Cortex of kidney (tissue), 1 donor: ENCODE results near the gene DAB1.

Experiments
- DNase-seq: peaks from one replicate; lab custom pipeline; 2025; lab: John Stamatoyannopoulos, UW

DAB1 gene

DNA sequence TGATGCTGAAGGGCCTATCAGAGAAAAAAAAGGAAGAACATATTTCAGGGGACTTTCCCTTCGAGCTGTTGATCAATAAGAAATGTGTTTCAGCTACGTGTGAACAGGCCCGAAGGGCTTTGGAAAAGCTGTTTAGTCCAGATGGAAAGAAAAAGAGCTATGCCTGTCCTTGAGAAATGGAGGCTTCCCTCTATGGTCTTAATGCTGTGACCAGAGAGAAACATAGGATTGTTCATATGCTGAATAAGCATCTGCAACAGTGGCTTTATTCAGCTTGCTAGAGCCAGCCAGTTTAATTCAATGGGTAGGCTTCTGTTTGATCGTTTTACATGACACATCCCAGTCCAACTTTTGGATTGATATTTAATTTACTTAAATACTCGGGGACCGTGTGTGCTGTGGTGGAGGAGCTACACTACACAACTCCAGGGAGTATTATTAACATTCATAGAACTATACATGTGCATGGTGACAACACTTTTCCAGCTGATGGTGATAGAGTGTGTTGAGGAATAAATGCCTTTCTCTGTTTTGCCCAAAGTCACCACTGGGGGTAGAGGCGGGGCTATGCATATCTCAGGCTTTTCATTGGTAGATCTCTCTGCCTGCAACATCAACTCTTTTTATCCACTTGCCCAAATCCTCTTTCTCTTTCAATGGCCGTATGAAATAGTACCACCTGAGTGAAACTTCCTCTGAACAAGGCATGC is 351.3 kb downstream of the DAB1 start:
- DNase-seq, result no peak

DNA sequence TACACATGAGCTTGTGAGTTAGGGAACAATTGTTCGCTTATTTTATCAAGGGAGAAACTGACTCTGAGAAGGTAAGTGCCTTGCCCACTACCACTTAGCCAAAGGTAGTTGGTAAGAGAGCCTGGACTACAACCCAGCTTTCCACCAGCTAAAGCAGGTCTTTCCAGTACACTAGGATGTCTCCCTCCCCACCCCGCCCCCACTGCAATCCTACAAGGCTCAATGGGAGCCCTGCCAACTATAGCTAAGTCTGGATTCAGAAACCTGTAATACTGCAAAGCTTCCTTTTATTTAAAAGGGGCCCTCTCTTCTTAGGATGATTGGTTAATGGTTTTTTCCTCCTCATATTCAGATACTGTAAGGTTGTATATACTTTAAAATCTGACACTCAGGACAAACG is 356.0 kb downstream of the DAB1 start:
- DNase-seq, result no peak

DNA sequence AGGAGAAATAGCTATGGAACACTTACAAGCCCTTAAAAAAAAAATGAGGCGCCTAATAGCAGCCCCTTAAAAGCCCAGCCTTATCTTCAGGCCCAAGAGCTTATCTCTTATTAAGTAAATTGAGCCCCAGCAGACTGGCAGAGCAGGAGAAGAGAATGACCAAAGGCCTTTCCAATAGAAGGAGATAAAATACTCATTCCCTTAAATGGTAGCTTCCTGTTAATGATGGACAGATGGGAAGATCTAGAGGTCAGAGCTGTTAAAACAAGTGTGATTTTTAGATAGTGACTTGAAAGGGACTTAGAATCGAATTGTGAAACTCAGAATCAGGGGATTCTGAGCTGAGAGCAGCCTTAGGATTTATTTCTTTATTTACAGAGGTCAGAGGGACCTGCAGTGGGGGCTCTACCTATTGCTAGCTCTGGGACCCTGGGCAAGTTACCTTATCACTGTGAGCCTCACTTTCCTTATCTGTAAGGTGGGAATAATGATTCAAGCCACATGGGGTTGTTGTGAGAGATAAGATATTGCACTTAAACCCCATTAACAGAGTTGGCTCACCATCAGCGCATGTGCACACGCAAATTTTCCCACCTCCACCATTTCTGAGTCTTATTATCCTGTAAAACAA is 356.8 kb downstream of the DAB1 start:
- DNase-seq, result no peak

DNA sequence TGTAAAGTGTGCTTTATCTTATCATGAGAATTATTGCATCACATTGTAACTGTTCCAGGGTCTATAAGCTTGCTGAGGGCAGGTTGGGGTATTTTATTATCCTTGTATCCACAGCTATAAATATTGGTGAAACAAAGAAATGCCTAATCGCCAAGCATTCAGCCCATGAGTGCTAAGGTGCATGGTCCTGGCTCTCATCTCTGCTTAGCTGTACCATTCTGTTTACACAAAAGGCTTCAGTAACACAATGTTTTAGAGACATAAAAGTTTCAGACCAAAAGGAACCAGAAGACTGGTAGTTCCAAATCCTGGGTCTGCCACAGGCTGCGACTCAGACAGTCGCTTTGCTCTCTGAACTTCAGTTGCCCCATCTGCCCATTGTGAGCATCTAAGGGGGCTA is 358.4 kb downstream of the DAB1 start:
- DNase-seq, result no peak

DNA sequence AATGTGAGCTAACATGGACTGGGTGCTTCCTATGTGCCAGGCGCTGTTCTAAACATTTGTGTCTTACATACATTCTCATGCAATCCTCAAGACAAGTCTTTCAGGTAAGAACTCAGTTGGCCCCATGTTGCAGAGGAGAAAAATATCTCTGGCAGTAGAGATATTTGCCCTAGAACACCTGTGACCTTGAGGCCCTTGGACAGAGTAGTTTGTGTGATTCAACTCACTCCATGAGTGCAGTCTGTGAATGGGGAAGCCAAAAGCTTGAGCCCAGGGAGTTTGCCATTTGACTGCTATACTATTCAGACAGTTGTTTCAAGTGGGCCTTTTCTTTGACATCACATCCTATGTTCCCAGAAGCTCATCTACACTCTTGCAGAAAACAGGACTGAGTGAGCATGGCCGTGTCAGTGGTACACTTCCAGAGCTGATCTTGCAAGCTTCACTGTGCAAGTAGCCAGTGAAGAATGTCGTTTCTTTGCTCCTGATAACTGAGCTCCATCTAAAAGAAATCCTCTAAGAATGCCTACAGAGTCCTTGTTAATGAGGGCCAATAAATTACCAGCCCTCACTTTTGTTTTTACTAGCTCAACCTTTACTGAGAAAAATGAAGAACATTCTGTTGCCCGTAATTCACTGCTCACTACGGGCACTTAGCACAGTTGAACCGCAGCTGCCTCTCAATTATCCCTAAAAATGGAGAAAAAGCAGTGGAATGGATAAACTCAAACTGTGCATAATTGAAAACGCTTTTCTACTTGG is 359.3 kb downstream of the DAB1 start:
- no peak for DNase-seq

DNA sequence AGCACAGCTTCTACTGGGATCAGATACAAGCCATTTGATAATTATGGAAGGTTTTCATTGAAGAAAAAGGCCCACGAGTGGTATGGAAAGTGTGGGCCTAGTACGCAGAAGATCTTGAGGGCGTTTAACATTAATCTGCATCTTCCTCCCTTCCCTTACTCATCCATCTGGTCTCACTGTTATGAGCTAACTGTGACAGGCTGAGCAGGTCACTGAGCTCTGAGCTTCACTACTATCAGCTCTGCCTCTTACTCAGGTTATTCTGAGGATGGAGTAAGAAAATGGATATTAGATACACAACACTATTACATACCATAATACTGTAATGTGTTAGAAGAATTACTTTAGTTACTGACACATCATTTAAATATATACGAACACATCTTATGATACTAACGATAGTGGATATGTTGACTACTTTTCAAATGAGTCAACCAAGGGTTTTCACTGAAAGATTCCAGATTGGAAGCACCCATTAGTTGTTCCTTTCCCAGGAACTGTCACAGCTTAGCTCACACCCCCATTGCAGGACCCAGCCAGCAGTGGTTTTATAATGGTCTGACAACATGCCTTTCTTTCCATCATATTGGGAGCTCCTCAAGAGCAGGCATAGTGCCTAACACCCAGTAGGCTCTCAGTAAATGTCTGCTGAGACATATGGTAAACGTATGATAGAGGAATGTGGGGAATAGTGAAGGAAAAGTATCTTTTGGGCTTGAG is 360.3 kb downstream of the DAB1 start:
- DNase-seq, result no peak

DNA sequence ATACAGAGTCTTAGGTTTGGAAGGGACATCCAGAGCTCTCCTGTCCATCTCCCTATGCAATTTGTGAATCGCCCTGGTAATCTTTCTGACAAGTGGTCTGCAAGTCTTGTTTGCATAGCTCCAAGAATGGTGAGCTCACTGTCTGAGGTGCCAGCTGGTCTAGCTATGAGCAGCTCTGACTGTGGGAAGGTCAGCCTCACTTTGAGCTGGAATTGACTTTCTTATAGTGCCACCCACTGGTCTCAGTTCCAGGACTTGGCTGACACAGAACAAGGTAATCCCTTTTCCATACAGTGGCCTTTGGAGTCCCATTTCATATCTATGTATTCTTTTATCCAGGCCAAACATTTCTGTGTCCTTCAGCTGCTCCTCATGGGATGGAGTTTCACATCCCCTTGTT is 362.5 kb downstream of the DAB1 start:
- no peak for DNase-seq

DNA sequence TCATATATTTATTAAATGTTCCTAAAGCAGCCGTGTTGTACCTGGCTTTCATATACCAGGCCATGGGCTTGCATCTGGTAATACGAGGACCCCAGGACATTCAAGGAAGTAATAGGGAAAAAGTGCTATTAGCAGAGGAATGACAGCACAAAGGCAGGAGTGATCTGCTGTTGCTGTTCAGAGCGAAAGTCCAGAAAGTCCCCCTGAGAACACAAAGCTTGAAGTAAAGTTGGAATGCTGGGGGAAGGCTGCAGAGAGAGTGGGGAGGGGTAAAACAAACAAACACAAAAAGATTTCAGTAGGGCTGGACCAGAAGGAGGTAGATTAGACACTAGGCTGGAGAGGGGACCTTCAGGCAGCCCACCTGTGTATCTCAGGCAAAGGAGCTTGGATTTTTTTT is 363.4 kb downstream of the DAB1 start:
- DNase-seq, result no peak

DNA sequence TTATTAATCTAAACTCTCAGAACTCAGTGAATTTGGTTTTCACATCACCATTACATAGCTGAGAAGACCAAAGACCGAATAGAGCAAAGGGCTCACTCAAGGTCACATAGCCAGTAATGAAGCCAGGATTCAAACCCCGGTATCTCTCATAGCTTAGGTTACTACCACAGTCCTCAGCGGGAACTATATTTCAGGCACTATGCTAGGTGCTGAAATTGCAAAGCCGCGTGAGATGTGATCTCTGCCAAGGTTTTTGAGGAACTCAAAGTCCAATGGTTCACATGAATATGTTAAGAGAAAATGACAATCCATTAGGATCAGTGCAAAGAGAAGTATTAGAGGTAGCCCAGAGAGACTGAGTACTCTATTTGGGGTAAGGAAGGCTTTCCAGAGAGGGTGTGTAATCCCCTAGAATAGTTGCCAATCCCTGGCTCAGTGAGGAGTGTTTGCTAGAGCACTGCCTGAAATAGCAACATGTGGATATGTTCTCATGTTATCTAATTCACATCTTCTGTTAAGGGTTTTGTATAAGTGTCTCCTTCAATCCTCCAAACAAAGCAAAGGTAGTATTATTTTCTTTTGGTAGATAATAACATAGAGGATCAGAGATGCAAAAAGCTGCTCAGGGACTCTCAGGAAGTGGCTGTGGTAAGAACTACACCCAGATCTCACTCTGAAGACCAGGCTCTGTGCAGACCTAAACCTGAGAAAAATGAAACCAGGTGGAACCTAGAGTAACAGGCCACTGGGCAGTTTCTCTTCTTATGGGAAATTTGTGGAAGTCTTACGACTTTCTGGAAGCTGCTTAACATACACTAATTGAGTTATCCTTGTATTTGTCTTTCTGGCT is 365.0 kb downstream of the DAB1 start:
- no peak for DNase-seq

DNA sequence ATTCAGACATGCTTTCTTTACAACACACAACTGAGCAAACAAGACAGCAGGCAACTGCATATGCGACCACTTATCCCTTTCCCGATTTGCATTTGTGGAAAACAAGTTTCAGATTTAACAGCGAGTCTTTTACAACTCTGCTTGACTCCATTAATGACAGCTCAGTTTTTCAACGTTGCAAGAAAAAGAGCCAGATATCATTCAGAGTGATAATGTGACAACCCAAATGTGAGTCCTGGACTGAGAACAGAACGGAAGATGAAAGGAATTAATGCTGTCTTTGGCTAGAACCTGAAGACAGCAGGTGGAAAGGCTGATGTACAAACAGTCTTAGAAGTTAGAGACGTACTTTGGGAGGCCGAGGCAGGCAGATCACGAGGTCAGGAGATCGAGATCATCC is 375.0 kb downstream of the DAB1 start:
- no peak for DNase-seq

DNA sequence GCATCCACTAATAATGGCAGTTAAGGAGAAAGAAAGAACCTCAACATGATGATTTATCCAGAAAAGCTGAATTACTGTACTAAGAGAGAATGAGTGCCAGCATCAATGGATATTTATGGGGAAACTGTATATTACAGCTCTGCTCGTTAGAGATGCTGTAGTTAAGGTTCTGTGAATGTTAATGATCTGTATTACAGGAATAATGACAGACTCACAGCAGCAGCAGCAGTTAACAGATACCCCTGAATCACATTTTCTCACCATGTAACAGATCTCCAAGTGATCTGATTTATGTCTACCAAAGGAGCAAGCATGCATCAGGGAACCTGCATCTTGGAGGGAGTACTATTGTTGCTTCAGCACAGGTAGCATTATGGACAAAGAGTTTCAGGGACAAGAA is 377.4 kb downstream of the DAB1 start:
- DNase-seq, result no peak

DNA sequence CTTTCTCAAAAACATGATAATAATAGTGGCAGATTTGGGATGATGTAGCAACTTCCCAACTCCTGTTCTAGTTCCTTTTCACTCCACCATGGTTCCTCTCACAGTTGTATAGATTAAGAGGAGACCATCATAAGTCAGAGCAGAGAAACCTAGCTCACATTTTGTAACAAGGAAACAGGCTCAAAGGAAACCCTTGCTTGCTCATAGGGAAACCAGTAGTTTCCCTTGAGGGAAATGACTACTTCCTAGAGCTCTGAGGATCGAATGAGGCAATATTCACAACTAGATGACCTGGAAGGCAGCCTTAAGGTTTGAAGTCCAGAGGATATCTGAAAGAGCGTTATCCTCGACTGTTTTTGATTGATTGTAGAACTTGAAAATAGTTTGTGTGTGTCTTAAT is 382.0 kb downstream of the DAB1 start:
- no peak for DNase-seq

DNA sequence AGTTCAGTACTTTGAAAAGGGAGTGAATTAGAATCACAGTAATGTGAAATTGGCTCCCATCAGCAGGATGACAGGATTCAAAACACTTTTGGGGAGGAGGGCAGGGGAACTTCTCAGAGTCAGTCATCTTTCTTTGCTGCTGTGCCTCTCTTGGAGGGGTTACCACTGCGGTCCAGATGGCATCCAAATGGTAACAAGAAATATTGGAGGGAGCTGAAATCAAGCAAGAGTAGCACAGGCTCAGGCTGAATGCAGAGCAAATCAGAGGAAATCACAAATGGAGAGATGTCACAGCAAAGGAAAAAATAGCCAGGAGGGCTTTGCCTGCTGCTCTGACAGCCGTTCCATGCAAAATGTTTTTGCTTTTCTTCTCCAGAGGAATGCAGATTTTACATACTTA is 383.0 kb downstream of the DAB1 start:
- DNase-seq, result no peak

DNA sequence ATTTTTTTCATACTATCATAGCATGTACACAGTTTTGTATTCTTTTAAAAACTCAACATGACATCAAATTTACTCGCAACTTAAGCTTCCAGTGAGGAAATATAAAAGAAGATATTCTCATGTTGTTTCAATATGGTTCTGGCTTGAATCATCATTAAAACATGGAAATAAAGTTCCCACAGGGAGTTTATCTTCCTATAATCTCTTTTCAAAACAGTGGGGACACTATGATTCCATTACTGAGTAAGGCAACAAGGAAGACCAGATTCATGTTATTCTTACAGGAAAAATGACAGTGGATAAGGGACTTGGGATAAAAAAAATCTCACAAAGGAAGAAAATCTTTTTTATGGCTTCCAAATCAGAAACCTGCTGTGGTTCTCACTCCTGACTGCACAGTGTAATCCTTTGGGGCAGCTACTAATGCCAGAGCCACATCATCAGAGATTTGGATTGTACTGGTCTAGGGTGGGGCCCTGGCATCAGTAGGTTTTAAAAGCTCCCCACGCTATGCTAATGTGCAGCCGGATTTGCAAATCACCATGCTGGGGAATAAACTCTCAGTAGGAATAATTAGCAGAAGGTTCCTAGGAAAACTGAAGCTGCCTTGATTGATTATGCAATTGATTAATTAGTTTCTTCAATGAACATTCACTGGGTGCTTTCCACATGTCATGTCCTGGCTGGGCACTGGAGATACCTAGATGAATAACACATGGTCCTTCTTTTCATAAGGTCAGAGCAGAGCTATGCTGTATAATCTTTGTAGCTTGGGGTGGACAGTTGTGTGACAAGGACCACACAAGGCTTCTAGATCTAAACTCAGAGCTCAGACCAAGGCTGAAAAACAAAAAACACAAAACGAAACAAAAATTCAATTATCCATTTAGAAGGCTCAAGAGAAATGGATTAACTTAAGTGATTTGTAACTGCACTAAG is 386.9 kb downstream of the DAB1 start:
- DNase-seq, result no peak

DNA sequence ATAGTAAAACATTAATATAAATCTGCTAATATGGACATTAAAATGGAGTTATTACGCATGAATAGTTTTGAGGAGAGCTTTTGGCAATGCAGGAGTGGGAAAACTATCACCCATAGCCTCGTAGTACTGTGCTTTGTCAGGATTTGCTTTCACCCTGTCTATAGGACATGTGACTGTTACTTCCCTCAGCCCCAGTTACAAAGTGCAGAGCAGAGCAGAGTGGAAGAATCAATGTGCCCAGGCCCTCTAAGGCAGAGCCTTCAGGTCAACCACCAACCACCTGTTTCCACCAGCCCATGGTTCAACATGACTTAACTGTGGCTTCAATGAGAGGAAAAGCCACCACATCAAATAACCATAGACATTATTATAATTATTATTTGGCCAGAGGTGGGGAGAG is 389.1 kb downstream of the DAB1 start:
- no peak for DNase-seq

DNA sequence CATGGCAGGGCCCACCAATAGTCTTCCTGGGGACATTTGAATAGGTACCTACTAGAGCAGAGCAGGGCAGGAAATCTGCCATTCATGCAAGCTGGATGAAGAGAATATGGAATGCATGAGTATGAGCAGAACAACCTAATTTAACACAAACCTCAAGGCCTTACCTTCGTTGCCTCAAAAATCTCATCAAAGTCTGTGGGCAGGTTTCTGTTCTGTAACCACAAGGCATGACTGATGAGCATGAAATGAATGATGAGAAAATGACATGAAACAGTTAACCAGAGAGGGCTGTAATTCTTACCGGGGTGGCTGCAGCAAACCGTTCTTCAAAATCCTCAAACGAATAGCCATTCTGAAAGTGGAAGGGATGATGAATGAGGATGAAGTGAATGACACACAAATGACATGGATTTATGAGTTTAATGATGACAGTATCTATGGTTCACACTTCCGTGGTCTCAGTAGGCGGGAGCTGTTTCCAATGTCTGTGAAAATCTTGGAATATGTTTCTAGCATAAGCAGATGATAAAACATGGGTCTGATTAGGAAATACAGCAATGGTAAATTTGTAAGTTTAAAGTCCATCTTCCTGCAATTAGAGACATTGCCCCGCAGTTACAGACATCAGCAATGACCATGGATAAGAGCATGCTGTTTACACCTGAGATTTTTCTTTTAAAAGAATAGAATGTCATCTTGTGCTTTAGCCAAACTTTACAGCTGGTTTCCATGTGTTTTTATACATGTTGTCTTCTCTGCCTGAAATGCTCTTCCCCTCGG is 390.4 kb downstream of the DAB1 start:
- no peak for DNase-seq

DNA sequence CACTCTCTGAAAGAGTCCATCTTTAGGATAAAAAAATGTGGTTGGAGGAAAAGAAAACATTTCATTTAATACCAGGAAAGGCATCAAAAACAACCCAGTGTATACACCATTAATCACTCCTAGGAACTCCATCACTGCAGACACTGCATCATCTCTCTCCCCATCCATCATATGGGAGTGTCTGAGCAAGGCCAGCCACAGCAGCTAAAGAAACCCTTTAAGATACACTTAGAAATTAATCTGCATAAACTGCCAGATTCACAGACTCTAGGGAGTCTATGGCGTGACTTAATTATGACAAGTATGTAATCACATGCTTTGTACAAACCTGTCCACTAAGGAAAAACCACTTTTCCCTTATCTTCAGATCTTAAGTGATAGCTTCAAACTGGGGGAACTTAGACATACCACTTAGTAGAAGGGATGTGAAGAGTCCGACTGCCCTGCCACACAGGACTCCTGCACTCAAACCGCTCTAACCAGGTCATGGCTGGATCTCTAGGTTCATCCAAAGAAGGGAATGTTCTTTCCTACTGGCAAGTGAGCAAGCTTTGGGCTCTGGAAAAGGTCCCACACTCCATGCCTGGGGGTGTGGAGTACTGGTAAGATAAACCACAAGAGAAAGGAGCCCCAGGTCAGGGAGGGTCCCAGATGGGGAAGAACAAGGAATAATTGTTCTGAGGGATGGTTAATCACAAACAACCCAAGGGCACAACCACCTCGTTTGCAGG is 397.1 kb downstream of the DAB1 start:
- DNase-seq, result no peak

DNA sequence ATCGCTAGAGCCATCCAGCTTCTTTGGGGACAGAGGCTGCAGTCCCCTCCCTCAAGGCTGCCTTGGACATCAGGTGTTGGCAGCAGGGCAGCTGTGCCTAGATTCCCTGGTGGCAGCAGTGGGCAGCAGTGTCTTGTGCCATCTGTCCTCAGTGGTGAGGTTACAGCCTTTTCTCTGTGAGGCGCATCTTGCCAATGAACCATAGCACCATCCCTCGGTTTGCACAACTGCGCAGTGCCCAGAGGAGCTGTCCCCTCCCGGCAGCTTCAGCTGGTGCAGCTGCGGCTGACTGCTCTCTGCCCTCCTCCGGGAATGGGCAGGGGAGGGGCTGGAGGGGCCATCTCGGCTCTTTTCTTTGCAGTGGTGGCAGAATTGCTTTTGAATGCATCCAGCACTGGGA is 399.0 kb downstream of the DAB1 start:
- no peak for DNase-seq

DNA sequence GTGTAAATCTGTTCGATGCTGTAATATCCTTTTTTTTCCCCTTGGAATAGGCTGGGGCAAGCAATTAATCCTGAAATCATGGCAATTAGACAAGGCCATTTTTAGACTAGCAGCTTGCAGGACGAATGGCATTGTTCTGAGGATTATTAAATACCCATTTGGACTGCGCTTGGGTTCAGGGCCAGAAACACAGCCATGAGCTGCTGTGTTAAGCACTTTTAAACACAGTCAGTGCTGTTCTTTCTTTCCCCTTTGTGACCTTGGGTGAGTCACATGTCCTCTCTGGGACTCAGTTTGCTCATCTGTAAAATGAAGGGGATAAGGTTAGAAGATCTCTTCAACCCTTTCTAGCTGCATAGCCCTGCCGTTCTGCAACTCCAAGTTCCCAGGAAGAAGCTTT is 399.4 kb downstream of the DAB1 start:
- no peak for DNase-seq
